Parathyroid adenoma (tissue), 2 donors: ENCODE data around the gene HPGD.

Experiments used
- H2AFZ ChIP-seq: fragments of 300-600 bp; sonication (generic); one replicate; pipeline ENCODE4 v1.7.0; 2017; ENCODE audit warnings: antibody characterized with exemption, mild to moderate bottlenecking
- H3K27ac ChIP-seq: fragments of 300-600 bp; sonication (generic); one replicate; pipeline ENCODE4 v1.7.0; 2017
- H3K27me3 ChIP-seq: fragments of 300-600 bp; sonication (generic); one replicate; pipeline ENCODE4 v1.7.0; 2017; ENCODE audit warnings: low read length; ENCODE audit not compliant: control insufficient read depth, insufficient read depth
- H3K36me3 ChIP-seq: fragments of 300-600 bp; sonication (generic); one replicate; pipeline ENCODE4 v1.7.0; 2017; ENCODE audit warnings: low read length; ENCODE audit not compliant: control insufficient read depth, insufficient read depth
- H3K4me1 ChIP-seq: fragments of 300-600 bp; sonication (generic); one replicate; pipeline ENCODE4 v1.7.0; 2017; ENCODE audit warnings: control low read depth
- H3K4me2 ChIP-seq: fragments of 300-600 bp; sonication (generic); one replicate; pipeline ENCODE4 v1.7.0; 2017; ENCODE audit warnings: low read length
- H3K4me3 ChIP-seq: fragments of 300-600 bp; sonication (generic); one replicate; pipeline ENCODE4 v1.7.0; 2017; ENCODE audit warnings: low read depth, low read length
- H3K79me2 ChIP-seq: fragments of 300-600 bp; sonication (generic); one replicate; pipeline ENCODE4 v1.7.0; 2017; ENCODE audit warnings: control low read depth
- H3K9ac ChIP-seq: fragments of 300-600 bp; sonication (generic); one replicate; pipeline ENCODE4 v1.7.0; 2017; ENCODE audit warnings: mild to moderate bottlenecking
- H3K9me3 ChIP-seq: fragments of 300-600 bp; sonication (generic); one replicate; pipeline ENCODE4 v1.7.0; 2017; ENCODE audit warnings: low read length; ENCODE audit not compliant: control insufficient read depth
- CTCF ChIP-seq: fragments of 300-600 bp; sonication (generic); IDR thresholded peaks from one replicate; pipeline ENCODE4 v1.7.0; 2017; ENCODE audit warnings: antibody characterized with exemption, mild to moderate bottlenecking
- donor health status: primary hyperparathyroidism.

HPGD gene

GRCh38 chr4:174485025-174485424 lies 37.3 kb downstream of the HPGD start:
- Histone ChIP-seq H3K4me2 (no peak overlapping the region), H3K4me1 (no peaks in the 10 kb centered on the region), H2AFZ (no peak overlapping the region), H3K9ac (no peak overlapping the region), H3K27ac (no peak overlapping the region), H3K79me2 (no peaks in the 10 kb centered on the region), H3K36me3 (no peaks in the 10 kb centered on the region), H3K9me3 (no peaks in the 10 kb centered on the region), H3K4me3 (no peak overlapping the region), H3K27me3 (no peaks in the 10 kb centered on the region)
- no peak for TF ChIP-seq CTCF

DNA sequence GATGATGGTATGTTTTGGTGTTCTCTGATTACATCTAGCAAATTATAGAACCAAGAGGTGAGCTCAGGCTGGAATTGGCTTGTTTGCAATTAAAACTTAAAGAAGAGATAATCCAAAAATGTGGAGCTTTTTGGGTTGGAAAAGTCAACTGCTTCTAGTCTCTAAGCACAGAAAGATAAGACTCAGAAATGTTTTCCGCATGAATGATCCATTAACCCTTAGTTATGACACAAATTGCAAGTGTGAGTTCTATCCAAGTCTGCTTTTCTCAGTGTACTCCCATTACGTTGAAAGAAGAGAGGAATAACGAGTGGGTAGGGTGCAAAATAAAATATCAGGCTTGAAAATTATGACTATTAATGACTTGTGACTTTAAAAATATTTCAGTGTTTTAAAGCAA lies 38.5 kb downstream of the HPGD start:
- no peaks in the 10 kb centered on the region for H3K27me3 ChIP-seq
- H3K4me3 ChIP-seq: no peak overlapping the region
- no peak for TF ChIP-seq CTCF
- no peaks in the 10 kb centered on the region for H3K79me2 ChIP-seq
- no peak overlapping the region for H3K9ac ChIP-seq
- H2AFZ ChIP-seq: no peak overlapping the region
- H3K27ac ChIP-seq: no peak overlapping the region
- no peaks in the 10 kb centered on the region for H3K4me1 ChIP-seq
- H3K36me3 ChIP-seq: no peaks in the 10 kb centered on the region
- no peak overlapping the region for H3K4me2 ChIP-seq
- no peaks in the 10 kb centered on the region for H3K9me3 ChIP-seq

GRCh38 chr4:174479140-174479539 lies 43.1 kb downstream of the HPGD start:
- Histone ChIP-seq H3K4me3 (no peak overlapping the region), H3K4me1 (no peaks in the 10 kb centered on the region), H3K79me2 (no peaks in the 10 kb centered on the region), H3K27ac (no peak overlapping the region), H3K9me3 (no peaks in the 10 kb centered on the region), H3K9ac (no peak overlapping the region), H3K4me2 (no peak overlapping the region), H2AFZ (no peak overlapping the region), H3K36me3 (no peaks in the 10 kb centered on the region), H3K27me3 (no peaks in the 10 kb centered on the region)
- TF ChIP-seq CTCF: no peak

DNA sequence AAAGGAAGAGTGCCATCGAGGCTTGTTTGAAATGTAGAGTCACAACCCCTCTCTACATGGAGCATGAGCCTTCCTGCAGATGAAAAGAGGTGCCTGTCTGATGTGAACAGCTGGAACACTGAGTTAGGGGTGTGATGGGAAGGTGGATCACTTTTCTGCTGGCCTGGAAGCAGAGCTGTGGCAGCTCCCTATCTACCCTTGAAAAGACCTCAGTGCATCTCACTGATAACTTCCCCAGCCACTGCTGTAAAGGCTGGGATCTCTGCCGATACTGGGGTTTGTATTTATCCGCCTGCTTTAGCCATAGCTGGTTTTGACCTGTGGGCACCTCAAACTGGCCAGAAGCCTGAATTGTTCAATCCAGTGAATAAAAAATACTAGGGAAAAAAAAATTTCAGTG lies 46.8 kb downstream of the HPGD start:
- Histone ChIP-seq H3K27me3 (no peaks in the 10 kb centered on the region), H3K4me3 (no peak overlapping the region), H3K79me2 (no peaks in the 10 kb centered on the region), H2AFZ (no peak overlapping the region), H3K9me3 (no peaks in the 10 kb centered on the region), H3K36me3 (no peaks in the 10 kb centered on the region), H3K9ac (no peak overlapping the region), H3K4me1 (no peaks in the 10 kb centered on the region), H3K27ac (no peak overlapping the region), H3K4me2 (no peak overlapping the region)
- TF ChIP-seq CTCF: no peak

DNA sequence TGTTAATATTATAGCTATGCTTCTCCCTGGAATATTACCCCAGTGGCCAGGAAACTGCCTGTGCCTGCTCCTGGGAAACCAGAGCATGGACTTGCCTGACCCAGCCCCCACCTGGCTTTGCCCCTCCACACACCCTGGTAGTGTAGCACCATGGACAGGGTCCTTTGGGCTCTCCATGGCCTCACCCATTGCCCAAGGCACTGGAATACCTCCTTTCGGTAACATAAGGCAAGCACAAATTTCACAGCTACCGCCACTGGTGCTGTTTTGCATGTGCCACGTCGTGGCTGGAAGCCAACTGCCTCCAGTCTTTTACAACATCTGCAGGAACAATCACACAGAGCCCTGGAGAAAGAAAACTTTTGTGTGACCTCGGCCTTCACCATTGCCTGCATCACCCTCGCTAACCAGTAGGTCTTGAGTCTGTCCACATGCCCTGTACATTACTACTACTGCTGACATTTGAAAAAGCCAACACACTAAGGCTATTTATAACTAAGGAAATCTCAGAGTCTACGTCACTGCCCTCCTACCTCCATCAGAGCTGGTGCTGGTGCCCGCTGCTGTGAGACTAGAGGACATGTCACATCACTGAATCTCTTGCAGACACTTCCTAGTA lies 47.7 kb downstream of the HPGD start:
- Histone ChIP-seq H3K9ac (no peak overlapping the region), H3K27ac (no peak overlapping the region), H3K36me3 (no peaks in the 10 kb centered on the region), H3K4me2 (no peak overlapping the region), H3K79me2 (no peaks in the 10 kb centered on the region), H2AFZ (no peak overlapping the region), H3K4me3 (no peak overlapping the region), H3K27me3 (no peaks in the 10 kb centered on the region), H3K9me3 (no peaks in the 10 kb centered on the region), H3K4me1 (no peaks in the 10 kb centered on the region)
- TF ChIP-seq CTCF: no peak
